Left ventricle myocardium superior (tissue), 1 donor: ENCODE measurements around the gene BPIFB4. TPM values are rescaled to one million over a fixed set of nuclear protein-coding genes. Genes with fewer than 3 reads are reported as not detected.

ENCODE experiments used
- ATAC-seq: fragments of 200-7000 bp; cut with Tn5 transposase; one replicate; pipeline ENCODE4 v1.9.1; 2020; ENCODE audit warnings: mild to moderate bottlenecking, moderate library complexity
- DNase-seq: peaks from one replicate; pipeline ENCODE4 v3.0.0-alpha.2; 2020
- intact Hi-C: fragments of 100-400 bp; cut with micrococcal nuclease; formaldehyde crosslinking; loops from one replicate; pipeline ENCODE4 v1.11.0; 2022
- total RNA-seq: library from RNA; stranded (reverse); fragmentation: NEBNext Ultra II Directional; extraction: Animal tissue kit (Norgen Biotek cat#: 25700); gene quantifications from one replicate; pipeline ENCODE4 v1.2.1, GENCODE V29; 2021
- donor health status: DM: no; HTN: yes; CAD: no; lungs with severe emphysema.

BPIFB4 gene
- total RNA-seq, 1 donor from 2014 or later, result not detected

- DNase-seq, result no peak
- ATAC-seq, result no peak
- intact Hi-C loops, result no loop called here
Measured at GRCh38 chr20:33059741-33060390, 19.6 kb upstream of the BPIFB4 start.

DNA sequence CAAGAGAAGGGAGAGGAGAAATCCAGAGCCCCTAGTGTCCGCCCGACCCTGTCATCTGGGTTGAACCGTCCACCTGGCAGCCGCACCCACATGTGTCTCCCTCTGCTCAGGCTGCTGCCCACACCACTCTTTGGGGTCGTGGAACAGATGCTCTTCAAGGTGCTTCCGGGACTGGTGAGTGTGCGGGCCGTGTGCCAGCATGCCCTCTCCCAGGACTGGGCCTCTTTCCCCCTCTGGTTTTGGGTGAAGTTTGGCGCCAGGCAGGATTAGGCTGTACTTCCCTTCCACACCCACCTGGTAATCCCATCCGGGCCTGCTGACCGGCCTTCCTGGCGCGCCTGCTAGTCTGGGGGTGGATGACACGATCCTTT, 17.8 kb upstream of the BPIFB4 start:
- ATAC-seq (no peak), DNase-seq (no peak)
- intact Hi-C loops, result no loop called here

GRCh38 chr20:33062105-33062824, 17.2 kb upstream of the BPIFB4 start:
- ATAC-seq (no peak), DNase-seq (no peak)
- intact Hi-C loops, result no loop called here

DNA sequence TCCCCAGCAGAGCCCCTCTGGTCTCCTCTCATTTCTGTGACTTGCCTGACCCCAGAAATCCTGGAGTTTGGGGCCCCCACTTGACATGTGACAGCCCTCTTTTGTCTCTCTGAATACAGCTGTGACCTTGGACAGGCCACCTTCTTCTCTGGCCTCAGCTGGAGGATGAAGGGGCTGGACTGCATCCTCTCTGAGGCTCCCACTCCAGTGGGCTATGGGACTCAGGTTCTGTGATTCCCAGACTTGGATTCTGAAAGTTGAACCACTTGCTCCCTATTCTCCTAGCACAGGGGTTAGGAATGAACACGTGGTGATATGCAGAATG, 16.7 kb upstream of the BPIFB4 start:
- no peak for ATAC-seq

GRCh38 chr20:33063271-33063670, 16.2 kb upstream of the BPIFB4 start:
- intact Hi-C loops, result no loop called here
- ATAC-seq, result no peak

More for the DNA sequence above, 16.7 kb upstream of the BPIFB4 start:
- no peak for DNase-seq
- intact Hi-C loops, result no loop called here

DNA sequence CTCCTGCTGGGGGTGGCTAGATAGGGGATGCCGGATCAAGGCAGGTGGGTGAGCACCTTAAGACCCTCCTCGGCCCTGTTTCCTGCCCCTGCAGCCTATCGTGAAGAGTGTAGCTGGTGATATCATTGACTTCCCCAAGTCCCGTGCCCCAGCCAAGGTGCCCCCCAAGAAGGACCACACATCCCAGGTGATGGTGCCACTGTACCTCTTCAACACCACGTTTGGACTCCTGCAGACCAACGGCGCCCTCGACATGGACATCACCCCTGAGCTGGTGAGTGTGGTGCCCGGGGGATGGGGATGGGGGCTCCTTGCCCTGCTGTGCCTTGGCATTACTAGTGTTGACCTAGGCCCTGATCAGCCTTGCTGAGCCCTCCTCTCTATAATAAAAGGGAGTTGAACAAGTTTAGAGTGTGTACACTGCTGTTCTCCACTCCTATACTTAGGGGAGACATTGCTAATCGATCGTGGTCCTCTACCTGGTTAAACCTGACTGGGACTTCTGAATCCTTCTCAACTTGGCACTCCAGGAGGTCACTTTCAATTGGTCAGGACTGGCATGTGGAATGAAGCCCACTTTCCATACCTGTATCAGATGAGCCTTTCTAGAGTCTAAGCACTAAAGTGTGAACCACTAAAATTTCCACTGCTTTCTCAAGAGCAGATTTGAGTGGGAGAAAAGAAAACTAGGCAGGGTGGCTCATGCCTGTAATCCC, 14.7 kb upstream of the BPIFB4 start:
- intact Hi-C loops, result no loop called here
- no peak for ATAC-seq
- no peak for DNase-seq

More at GRCh38 chr20:33063271-33063670, 16.2 kb upstream of the BPIFB4 start:
- DNase-seq, result no peak

DNA sequence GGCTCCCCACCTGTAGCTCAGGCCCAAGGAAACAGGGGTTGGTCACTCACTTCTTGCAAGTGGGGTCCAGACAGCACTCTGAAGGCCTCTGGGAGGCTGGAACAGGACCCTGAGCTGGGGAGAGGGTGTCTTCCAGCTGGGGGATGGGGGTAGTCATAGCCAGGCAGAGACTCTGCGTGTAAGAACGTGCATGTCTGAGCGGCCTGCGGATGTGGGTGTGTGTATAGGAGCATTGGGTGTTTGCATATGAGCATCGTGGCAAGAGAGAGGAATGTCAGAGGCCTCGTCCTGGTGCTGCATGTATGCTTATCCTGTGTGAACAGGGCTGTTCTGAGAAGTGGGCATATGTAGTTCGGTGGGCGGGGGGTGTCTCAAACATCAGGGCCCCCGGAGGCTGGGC, 13.7 kb upstream of the BPIFB4 start:
- DNase-seq (no peak), ATAC-seq (no peak)
- intact Hi-C loops, result no loop called here

DNA sequence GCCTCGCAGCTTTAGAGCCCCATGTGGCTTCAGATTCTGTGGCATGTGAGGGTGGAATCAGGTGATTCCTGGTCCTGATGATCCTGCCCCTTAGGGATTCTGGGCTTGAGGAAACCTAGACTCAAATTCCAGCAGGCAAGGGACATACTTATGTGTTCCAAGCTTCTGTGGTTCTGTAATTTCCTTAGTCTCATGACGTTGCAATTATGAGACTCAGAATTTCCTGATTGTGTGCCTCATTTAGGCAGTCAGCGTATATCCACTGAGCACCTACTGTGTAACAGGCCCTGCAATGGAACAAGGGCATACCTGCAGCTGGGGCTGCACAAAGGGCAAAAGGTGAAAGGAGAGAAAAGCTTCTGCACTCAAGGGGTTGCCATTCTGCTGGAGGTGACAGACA, 11.6 kb upstream of the BPIFB4 start:
- intact Hi-C loops, result no loop called here
- ATAC-seq (no peak), DNase-seq (no peak)

DNA sequence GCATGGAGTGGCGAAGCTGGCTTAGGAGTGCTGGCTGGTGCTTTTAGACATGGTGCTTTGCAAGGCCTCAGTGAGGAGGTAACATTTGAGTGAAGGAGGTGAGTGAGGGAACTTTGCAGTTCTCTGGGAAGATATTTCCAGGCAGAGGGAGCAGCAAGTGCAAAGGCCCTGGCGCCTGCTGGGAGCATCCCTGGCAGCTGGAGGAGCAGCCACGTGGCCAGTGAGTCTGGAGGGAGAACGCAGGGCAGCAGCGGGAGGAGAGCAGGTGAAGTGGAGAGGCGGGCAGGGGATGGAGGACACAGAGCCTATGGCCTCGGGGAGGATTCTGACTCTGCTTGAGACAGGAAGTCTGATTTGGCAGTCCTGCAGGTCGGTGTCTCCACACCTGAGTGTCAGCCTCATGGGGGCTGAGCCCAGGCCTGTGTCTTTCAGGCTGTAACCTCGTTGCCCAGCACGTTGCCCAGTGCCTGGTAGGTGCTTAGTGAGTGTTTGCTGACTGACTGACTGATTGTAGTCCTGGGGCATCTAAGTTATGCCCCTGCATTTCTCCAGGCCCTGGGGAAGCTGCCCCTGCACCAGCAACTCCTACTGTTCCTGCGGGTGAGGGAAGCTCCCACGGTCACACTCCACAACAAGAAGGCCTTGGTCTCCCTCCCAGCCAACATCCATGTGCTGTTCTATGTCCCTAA, 11.0 kb upstream of the BPIFB4 start:
- intact Hi-C loops, result no loop called here
- DNase-seq (no peak), ATAC-seq (no peak)

DNA sequence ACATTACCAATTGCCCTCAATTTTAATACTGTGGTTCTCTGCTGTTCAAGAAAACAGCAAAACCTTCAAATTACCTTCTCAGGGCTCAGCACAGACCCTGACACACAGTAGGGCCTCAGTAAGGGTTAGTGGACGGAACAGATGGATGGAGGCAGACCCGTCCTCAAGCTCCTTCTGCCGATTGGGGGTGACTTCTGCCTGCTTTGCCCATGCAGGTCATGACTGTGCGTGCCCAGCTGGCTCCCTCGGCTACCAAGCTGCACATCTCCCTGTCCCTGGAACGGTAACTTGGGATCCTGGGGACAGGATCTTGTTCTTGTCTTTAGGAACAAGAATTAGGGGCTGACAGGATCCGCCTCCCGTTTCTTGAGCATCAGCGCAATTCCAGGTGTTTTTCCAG, 9.8 kb upstream of the BPIFB4 start:
- ATAC-seq (no peak), DNase-seq (no peak)
- intact Hi-C loops, result no loop called here

GRCh38 chr20:33070111-33071053, 9.1 kb upstream of the BPIFB4 start:
- ATAC-seq, result no peak
- intact Hi-C loops, result no loop called here

DNA sequence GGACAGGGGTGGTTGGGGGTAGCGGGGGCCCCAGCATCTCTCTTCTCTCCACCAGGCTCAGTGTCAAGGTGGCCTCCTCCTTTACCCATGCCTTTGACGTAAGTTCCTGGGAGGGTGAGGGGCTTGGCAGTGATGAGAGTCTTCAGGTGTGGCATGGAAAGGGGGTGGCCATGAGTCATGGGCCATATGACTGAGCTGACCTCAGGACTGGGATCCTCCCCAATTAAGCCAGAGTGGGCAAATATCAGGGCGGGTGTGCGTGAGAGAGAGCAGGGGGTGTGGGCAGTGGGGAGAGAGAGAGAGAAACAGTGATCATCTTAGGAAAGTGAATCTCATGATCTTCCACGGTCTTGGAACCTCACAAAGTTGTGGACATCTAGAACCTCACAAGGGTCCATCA, 8.2 kb upstream of the BPIFB4 start:
- intact Hi-C loops, result no loop called here
- DNase-seq (no peak), ATAC-seq (no peak)

More at GRCh38 chr20:33070111-33071053, 9.1 kb upstream of the BPIFB4 start:
- DNase-seq, result no peak

DNA sequence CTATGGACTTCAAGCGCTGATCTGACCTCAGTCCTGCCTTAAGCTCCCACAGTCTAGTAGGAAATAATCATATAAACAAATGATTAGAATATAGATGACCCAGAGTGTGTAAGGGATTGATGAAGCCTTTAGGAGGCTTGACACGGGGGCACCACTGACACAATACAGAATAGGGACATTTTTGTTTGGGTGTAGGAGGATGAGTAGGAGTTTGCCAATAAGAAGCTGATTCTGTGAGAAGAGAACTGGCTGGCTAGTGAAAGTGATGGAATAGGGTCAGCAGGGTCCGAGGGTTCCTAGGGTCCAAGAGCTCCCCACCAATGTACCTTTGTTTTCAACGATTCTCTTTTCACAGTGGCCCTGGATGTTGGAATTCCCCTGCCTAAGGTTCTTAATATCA, 7.1 kb upstream of the BPIFB4 start:
- ATAC-seq, result no peak
- no peak for DNase-seq
- intact Hi-C loops, result no loop called here

DNA sequence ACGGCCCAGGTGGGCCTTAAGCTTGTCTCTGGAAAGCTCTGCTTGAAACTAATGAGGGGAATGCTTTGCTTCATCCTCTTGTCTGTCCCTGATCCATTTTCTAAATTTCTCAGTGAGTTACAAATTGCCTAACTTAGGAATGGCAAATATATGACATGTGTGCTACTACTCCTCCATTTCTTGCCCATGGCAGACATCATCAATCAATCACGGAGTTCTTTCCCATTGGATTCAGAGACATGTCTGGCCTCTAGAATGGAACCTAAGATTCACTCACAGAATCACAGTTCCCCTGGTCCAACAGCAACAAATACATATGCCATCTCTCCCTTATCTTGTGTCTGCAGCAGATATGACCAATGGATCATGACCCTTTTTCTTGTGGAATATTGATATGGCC, 6.6 kb upstream of the BPIFB4 start:
- DNase-seq (no peak), ATAC-seq (no peak)
- intact Hi-C loops, result no loop called here

- intact Hi-C loops, result no loop called here
- ATAC-seq, result no peak
Measured at GRCh38 chr20:33074675-33075074, 4.8 kb upstream of the BPIFB4 start.

GRCh38 chr20:33075281-33075680, 4.2 kb upstream of the BPIFB4 start:
- intact Hi-C loops, result no loop called here
- ATAC-seq (no peak), DNase-seq (no peak)

More at GRCh38 chr20:33074675-33075074, 4.8 kb upstream of the BPIFB4 start:
- no peak for DNase-seq

DNA sequence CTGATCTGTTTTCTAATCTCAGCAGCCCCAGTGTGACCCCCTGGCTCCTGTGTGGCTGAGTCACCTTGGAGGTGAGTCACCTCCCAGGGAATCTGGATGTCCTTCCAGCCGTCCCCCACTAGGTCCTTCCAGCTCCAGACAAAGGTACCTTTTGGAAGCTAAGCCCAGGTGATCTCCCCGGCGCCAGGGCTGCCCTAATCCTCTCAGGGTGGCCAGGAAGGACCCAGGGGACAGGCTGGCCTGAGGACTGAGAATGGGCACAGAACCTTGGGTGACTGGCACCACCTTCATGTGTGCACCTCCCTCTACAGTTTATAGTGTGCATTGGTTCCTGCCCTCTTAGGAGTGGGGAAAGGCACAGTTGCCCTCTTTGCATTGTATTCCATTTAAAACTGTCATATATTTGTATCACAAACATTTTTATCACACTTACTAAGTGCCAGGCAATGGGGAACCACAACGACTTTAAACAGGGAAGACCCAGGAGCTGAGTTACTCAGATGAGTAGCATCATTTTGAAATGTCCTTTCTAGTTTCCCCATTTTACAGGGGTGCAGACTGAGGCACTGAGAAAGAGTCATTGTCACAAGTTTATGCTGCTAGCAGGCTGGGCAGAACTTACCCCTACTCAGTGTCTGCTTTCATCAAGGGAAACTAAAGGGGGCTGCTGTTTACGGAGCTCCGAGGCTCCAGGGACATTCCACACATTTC, 2.6 kb upstream of the BPIFB4 start:
- ATAC-seq (no peak), DNase-seq (no peak)
- intact Hi-C loops, result no loop called here

DNA sequence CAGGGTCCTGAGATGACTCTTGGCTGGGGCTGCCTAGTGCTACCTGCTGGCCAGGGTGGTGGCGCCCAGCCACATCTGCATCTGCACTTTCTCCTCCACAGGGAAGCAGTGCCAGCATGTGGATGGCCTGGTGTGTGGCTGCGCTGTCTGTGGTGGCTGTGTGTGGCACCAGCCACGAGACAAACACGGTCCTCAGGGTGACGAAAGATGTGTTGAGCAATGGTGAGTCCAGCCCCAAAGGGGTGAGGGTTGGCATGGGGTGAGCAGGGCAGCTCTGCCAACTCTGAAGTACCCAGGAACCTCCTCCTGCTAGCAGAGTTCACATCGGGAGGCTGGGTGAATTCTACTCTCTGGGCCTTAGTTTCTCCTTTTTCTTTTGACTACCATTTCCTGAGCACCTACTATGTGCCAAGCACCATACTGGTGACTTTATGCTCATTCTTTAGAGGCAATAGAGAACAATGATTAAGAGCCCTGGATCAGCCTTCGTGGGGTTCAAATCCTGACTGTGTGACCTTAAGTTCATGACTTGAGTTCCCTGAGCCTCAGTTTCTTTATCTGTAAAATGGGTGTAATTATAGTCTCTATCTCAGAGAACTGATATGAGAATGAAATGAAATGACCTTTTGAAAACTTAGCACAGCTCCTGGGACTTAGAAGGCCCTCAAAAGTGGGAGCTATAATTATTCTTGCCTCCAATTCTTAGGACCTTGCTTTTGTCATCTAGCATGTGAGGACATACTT, 2.1 kb downstream of the BPIFB4 start:
- DNase-seq, result no peak
- no peak for ATAC-seq
- intact Hi-C loops, result no loop called here
